Measurements from ENCODE around the gene NTRK3.

The NTRK3 gene

GRCh38 chr15:87941606-87942005 is 314.9 kb downstream of the NTRK3 start:
- no peak overlapping the region for H3K4me3 ChIP-seq (ENCODE audit: low read length)
- no peak for DNase-seq (ENCODE audit: low read depth)
- TF ChIP-seq CTCF (IDR thresholded peaks at IDR 0.05; ENCODE audit: insufficient read depth, low read depth, low read length, missing control alignments) = no peak

- H3K4me3 ChIP-seq (ENCODE audit: low read length) = no peak overlapping the region
- no peak for DNase-seq (ENCODE audit: low read depth)
- TF ChIP-seq CTCF (IDR thresholded peaks at IDR 0.05; ENCODE audit: insufficient read depth, low read depth, low read length, missing control alignments) = no peak
These were observed 315.8 kb downstream of the NTRK3 start for GRCh38 chr15:87940768-87941167.

GRCh38 chr15:87939848-87940457 is 316.6 kb downstream of the NTRK3 start:
- no peak for TF ChIP-seq CTCF (IDR thresholded peaks at IDR 0.05; ENCODE audit: insufficient read depth, low read depth, low read length, missing control alignments)
- no peak for DNase-seq (ENCODE audit: low read depth)

GRCh38 chr15:87938031-87938430 is 318.5 kb downstream of the NTRK3 start:
- DNase-seq (ENCODE audit: low read depth) = no peak
- no peak overlapping the region for H3K4me3 ChIP-seq (ENCODE audit: low read length)
- TF ChIP-seq CTCF (IDR thresholded peaks at IDR 0.05; ENCODE audit: insufficient read depth, low read depth, low read length, missing control alignments) = no peak

More at GRCh38 chr15:87939848-87940457, 316.6 kb downstream of the NTRK3 start:
- H3K4me3 ChIP-seq (ENCODE audit: low read length) = no peak overlapping the region

- TF ChIP-seq CTCF (IDR thresholded peaks at IDR 0.05; ENCODE audit: insufficient read depth, low read depth, low read length, missing control alignments) = no peak
- no peak for DNase-seq (ENCODE audit: low read depth)
- H3K4me3 ChIP-seq (ENCODE audit: low read length) = no peak overlapping the region
These were observed 321.0 kb downstream of the NTRK3 start for GRCh38 chr15:87935583-87935982.

- no peak for DNase-seq (ENCODE audit: low read depth)
- TF ChIP-seq CTCF (IDR thresholded peaks at IDR 0.05; ENCODE audit: insufficient read depth, low read depth, low read length, missing control alignments) = no peak
- no peak overlapping the region for H3K4me3 ChIP-seq (ENCODE audit: low read length)
These were observed 325.0 kb downstream of the NTRK3 start for GRCh38 chr15:87931584-87931983.

GRCh38 chr15:87930457-87930856 is 326.1 kb downstream of the NTRK3 start:
- TF ChIP-seq CTCF (IDR thresholded peaks at IDR 0.05; ENCODE audit: insufficient read depth, low read depth, low read length, missing control alignments) = no peak
- no peak for DNase-seq (ENCODE audit: low read depth)
- no peak overlapping the region for H3K4me3 ChIP-seq (ENCODE audit: low read length)
